Mesenchymal stem cell (in vitro differentiated cells and primary cell): ENCODE data around the gene MAPKAPK2.

ENCODE experiments used
- DNase-seq: peaks from one replicate; pipeline ENCODE4 v3.0.0-alpha.2; 2013
- H2AFZ ChIP-seq: one replicate; pipeline ENCODE4 v1.6.1; 2013; ENCODE audit warnings: low read depth, mild to moderate bottlenecking, control low read depth, inconsistent platforms, low read length, moderate library complexity
- H2AK5ac ChIP-seq: 2 replicates; pipeline ENCODE4 v1.6.1; 2013; ENCODE audit warnings: low read length, moderate library complexity, mild to moderate bottlenecking, inconsistent platforms; ENCODE audit not compliant: severe bottlenecking
- H2BK120ac ChIP-seq: one replicate; pipeline ENCODE4 v1.6.1; 2013; ENCODE audit warnings: low read depth, mild to moderate bottlenecking, inconsistent platforms, low read length, moderate library complexity
- H2BK12ac ChIP-seq, 2 experiments: one replicate each; pipeline ENCODE4 v1.6.1; 2013; ENCODE audit warnings: inconsistent platforms in 2 of 2, low read length in 2 of 2, mild to moderate bottlenecking in 2 of 2, moderate library complexity in 2 of 2, control low read depth in 1 of 2
- H2BK15ac ChIP-seq: one replicate; pipeline ENCODE4 v1.6.1; 2013; ENCODE audit warnings: mild to moderate bottlenecking, low read depth, inconsistent platforms; ENCODE audit not compliant: poor library complexity, severe bottlenecking
- H2BK5ac ChIP-seq: 2 replicates; pipeline ENCODE4 v1.6.1; 2013; ENCODE audit warnings: low read depth, mild to moderate bottlenecking, low read length, control low read depth, inconsistent platforms; ENCODE audit not compliant: poor library complexity, severe bottlenecking
- H3K14ac ChIP-seq, 2 experiments: one replicate each; pipeline ENCODE4 v1.6.1; 2013; ENCODE audit warnings: inconsistent platforms in 2 of 2, low read length in 2 of 2, control low read depth in 1 of 2, mild to moderate bottlenecking in 1 of 2, moderate library complexity in 1 of 2
- H3K18ac ChIP-seq, 2 experiments: one replicate each; pipeline ENCODE4 v1.6.1; 2013; ENCODE audit warnings: inconsistent platforms in 2 of 2, low read length in 2 of 2, control low read depth in 1 of 2, low read depth in 1 of 2, mild to moderate bottlenecking in 1 of 2
- H3K23ac ChIP-seq, 2 experiments: one replicate each; pipeline ENCODE4 v1.6.1; 2013; ENCODE audit warnings: inconsistent platforms in 2 of 2, low read length in 2 of 2, mild to moderate bottlenecking in 2 of 2, moderate library complexity in 2 of 2, control low read depth in 1 of 2
- H3K27ac ChIP-seq: 2 replicates; pipeline ENCODE4 v1.5.1; 2013; ENCODE audit warnings: mild to moderate bottlenecking, moderate library complexity, low read length, control low read depth, inconsistent platforms; ENCODE audit not compliant: poor library complexity, severe bottlenecking
- H3K27me3 ChIP-seq, 2 experiments: 2 replicates each; pipeline versions ENCODE4 v1.6.1 to v1.7.0; 2013; ENCODE audit warnings: low read length in 2 of 2, mild to moderate bottlenecking in 2 of 2, moderate library complexity in 2 of 2, control low read depth in 1 of 2, inconsistent platforms in 1 of 2; ENCODE audit not compliant: control insufficient read depth in 1 of 2, insufficient read depth in 1 of 2
- H3K36me3 ChIP-seq, 2 experiments: 2 replicates each; pipeline versions ENCODE4 v1.6.1 to v1.7.0; 2013; ENCODE audit warnings: low read length in 2 of 2, control low read depth in 1 of 2, inconsistent platforms in 1 of 2, low read depth in 1 of 2, mild to moderate bottlenecking in 1 of 2; ENCODE audit not compliant: insufficient read depth in 2 of 2, control insufficient read depth in 1 of 2
- H3K4ac ChIP-seq, 2 experiments: one replicate each; pipeline ENCODE4 v1.6.1; 2013; ENCODE audit warnings: inconsistent platforms in 2 of 2, low read length in 2 of 2, mild to moderate bottlenecking in 2 of 2, moderate library complexity in 2 of 2, control low read depth in 1 of 2, low read depth in 1 of 2
- H3K4me1 ChIP-seq: 2 replicates; pipeline ENCODE4 v1.6.1; 2013; ENCODE audit warnings: low read depth, low read length, control low read depth; ENCODE audit not compliant: control insufficient read depth, insufficient read depth
- H3K4me2 ChIP-seq: 2 replicates; pipeline ENCODE4 v1.6.1; 2013; ENCODE audit warnings: low read length, mild to moderate bottlenecking, inconsistent platforms; ENCODE audit not compliant: poor library complexity, severe bottlenecking
- H3K4me3 ChIP-seq, 2 experiments: 2 replicates each; pipeline versions ENCODE4 v1.5.1 to v1.7.0; 2013; ENCODE audit warnings: low read length in 2 of 2, mild to moderate bottlenecking in 2 of 2, control low read depth in 1 of 2, low read depth in 1 of 2; ENCODE audit not compliant: insufficient read depth in 1 of 2
- H3K79me1 ChIP-seq: replicated peaks from 2 replicates; pipeline ENCODE4 v1.6.1; 2013; ENCODE audit warnings: mild to moderate bottlenecking, control low read depth, low read length, inconsistent platforms; ENCODE audit not compliant: poor library complexity, severe bottlenecking
- H3K9ac ChIP-seq: 2 replicates; pipeline ENCODE4 v1.7.0; 2013; ENCODE audit warnings: mild to moderate bottlenecking, low read length, moderate library complexity
- H3K9me3 ChIP-seq: 2 replicates; pipeline ENCODE4 v1.7.0; 2013; ENCODE audit warnings: mild to moderate bottlenecking, low read length; ENCODE audit not compliant: control insufficient read depth
- H4K8ac ChIP-seq: one replicate; pipeline ENCODE4 v1.6.1; 2013; ENCODE audit warnings: inconsistent platforms, mild to moderate bottlenecking, low read length, moderate library complexity
- H4K91ac ChIP-seq: one replicate; pipeline ENCODE4 v1.6.1; 2013; ENCODE audit warnings: mild to moderate bottlenecking, low read length, inconsistent platforms
- WGBS: methylation state at CpG from one replicate; pipeline ENCODE4 v1.1.7; 2013; ENCODE audit warnings: mixed read lengths; 5-methylcytosine and 5-hydroxymethylcytosine counted together

The MAPKAPK2 gene

DNA sequence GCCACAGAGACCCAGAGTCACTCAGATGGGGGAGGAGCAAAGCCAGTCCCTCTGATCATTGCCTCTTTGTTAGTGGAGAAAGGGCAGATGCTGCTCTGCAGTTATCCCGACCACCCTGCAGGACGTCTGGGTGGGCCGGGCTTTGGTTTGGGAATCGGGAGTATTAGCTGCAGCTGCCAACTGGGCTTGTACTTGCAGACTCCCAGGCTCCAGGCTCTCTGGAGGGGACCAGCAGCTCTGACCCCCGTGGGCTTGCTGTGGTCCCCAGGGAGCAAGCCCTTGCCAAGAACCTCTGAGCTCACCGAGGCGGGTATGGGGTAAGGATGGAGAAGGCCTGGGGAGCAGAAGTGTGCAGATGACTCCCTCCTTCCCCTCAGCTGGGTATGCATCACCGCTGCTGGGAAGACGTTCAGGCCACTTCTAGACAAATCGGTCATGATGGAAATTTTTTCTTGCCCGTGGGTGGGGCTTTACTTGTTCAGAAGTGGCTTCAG, 21.6 kb downstream of the MAPKAPK2 start:
- peak overlapping the region; percentile 4 for H3K4me2 ChIP-seq
- peak overlapping the region; percentile 0 for H2AK5ac ChIP-seq
- no peak overlapping the region for H2BK12ac ChIP-seq

DNA sequence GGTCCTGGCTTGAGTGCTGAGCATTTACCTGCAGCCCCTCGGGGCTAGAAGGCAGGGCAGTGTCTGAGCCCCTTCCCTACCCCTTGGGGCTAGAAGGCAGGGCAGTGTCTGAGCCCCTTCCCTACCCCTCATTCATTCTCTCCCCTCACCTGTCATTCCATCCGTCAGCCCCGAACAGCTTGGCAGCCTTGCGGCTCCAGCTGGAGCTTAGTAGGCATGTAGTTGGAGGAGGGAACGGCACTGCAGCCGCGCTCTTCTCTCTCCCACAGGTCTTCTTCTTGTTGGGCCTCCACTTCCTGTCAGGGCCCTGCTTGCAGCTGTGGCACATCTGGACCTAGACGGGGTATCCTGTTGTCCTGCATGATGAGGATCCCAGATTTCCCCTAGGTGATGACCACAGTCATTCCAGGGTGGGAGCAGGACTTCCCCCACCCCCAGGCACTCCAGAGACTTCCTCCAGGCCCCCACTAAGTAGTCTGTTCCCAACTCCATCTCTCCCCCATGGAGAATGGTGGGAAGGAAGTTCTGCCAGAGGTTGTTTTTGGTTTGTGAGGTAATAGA, 22.2 kb downstream of the MAPKAPK2 start:
- Histone ChIP-seq H2BK5ac (peak overlapping the region; percentile 9), H3K18ac (peak overlapping the region; percentile 45 to 69), H2AFZ (no peak overlapping the region), H3K23ac (no peak overlapping the region), H3K27ac (no peak overlapping the region), H2AK5ac (peak overlapping the region; percentile 86), H3K14ac (peak overlapping the region in 1 of 2 experiments; percentile 63), H3K27me3 (no peaks in the 10 kb centered on the region), H3K36me3 (peaks cover 3 to 4% of the 10 kb centered on the region in 2 experiments), H2BK12ac (peak overlapping the region in 1 of 2 experiments; percentile 67), H3K4ac (no peak overlapping the region), H3K79me1 (peaks cover 3% of the 10 kb centered on the region), H3K9ac (peak overlapping the region; percentile 76), H3K9me3 (no peaks in the 10 kb centered on the region), H3K4me1 (peaks cover 43% of the 10 kb centered on the region), H2BK120ac (no peak overlapping the region), H3K4me2 (no peak overlapping the region), H3K4me3 (peak overlapping the region in 1 of 2 experiments; percentile 67), H4K8ac (peak overlapping the region; percentile 2), H4K91ac (no peak overlapping the region), H2BK15ac (no peak overlapping the region)
- no peak for DNase-seq
- WGBS = 86% methylated on average over 8 of the region's 8 CpGs

More for the DNA sequence above, 21.6 kb downstream of the MAPKAPK2 start:
- Histone ChIP-seq H3K36me3 (peaks cover 3 to 4% of the 10 kb centered on the region in 2 experiments), H3K4ac (no peak overlapping the region), H3K27me3 (no peaks in the 10 kb centered on the region), H2BK5ac (no peak overlapping the region), H4K8ac (no peak overlapping the region), H3K18ac (no peak overlapping the region), H2BK120ac (no peak overlapping the region), H3K4me3 (peak overlapping the region in 1 of 2 experiments; percentile 67), H3K23ac (no peak overlapping the region), H3K9ac (peak overlapping the region; percentile 82), H3K79me1 (peaks cover 3% of the 10 kb centered on the region), H2BK15ac (no peak overlapping the region), H3K27ac (no peak overlapping the region), H2AFZ (no peak overlapping the region), H3K9me3 (no peaks in the 10 kb centered on the region), H4K91ac (no peak overlapping the region), H3K14ac (no peak overlapping the region), H3K4me1 (peaks cover 43% of the 10 kb centered on the region)
- DNase-seq = peak; percentile 83
- WGBS = 69% methylated on average over 11 of the region's 11 CpGs

GRCh38 chr1:206708058-206708457, 23.4 kb downstream of the MAPKAPK2 start:
- no peak overlapping the region for H2AFZ ChIP-seq
- peaks cover 3% of the 10 kb centered on the region for H3K79me1 ChIP-seq
- H4K8ac ChIP-seq = no peak overlapping the region
- no peak overlapping the region for H2BK5ac ChIP-seq
- H3K4ac ChIP-seq = no peak overlapping the region
- H2BK15ac ChIP-seq = no peak overlapping the region
- no peak overlapping the region for H4K91ac ChIP-seq
- H2BK12ac ChIP-seq = no peak overlapping the region
- peak overlapping the region; percentile 3 for H3K4me2 ChIP-seq
- no peaks in the 10 kb centered on the region for H3K9me3 ChIP-seq
- H3K9ac ChIP-seq = peak overlapping the region; percentile 76
- peak overlapping the region; percentile 11 for H3K27ac ChIP-seq
- H3K4me1 ChIP-seq = peaks cover 42% of the 10 kb centered on the region
- no peak overlapping the region for H3K14ac ChIP-seq
- H3K18ac ChIP-seq = peak overlapping the region in 1 of 2 experiments; percentile 18
- no peak overlapping the region for H3K23ac ChIP-seq
- no peak for DNase-seq
- H3K36me3 ChIP-seq = peaks cover 0 to 3% of the 10 kb centered on the region in 2 experiments
- no peak overlapping the region for H2AK5ac ChIP-seq
- 79% methylated on average over 2 of the region's 2 CpGs for WGBS
- H3K27me3 ChIP-seq = no peaks in the 10 kb centered on the region
- no peak overlapping the region for H2BK120ac ChIP-seq
- H3K4me3 ChIP-seq = no peak overlapping the region

GRCh38 chr1:206708882-206709281, 24.2 kb downstream of the MAPKAPK2 start:
- no peak overlapping the region for H2BK12ac ChIP-seq
- peak overlapping the region; percentile 59 for H3K27ac ChIP-seq
- no peak overlapping the region for H2BK5ac ChIP-seq
- no peaks in the 10 kb centered on the region for H3K9me3 ChIP-seq
- no peak overlapping the region for H2AK5ac ChIP-seq
- no peak for DNase-seq
- H3K36me3 ChIP-seq = peaks cover 0 to 3% of the 10 kb centered on the region in 2 experiments
- H3K9ac ChIP-seq = peak overlapping the region; percentile 8
- no peak overlapping the region for H2BK120ac ChIP-seq
- peaks cover 41% of the 10 kb centered on the region for H3K4me1 ChIP-seq
- no peak overlapping the region for H3K14ac ChIP-seq
- H4K8ac ChIP-seq = no peak overlapping the region
- no peak overlapping the region for H3K23ac ChIP-seq
- H2BK15ac ChIP-seq = no peak overlapping the region
- H3K4me3 ChIP-seq = no peak overlapping the region
- H3K79me1 ChIP-seq = peaks cover 5% of the 10 kb centered on the region
- no peak overlapping the region for H4K91ac ChIP-seq
- 83% methylated on average over 1 of the region's 2 CpGs for WGBS
- H3K18ac ChIP-seq = no peak overlapping the region
- H3K27me3 ChIP-seq = no peaks in the 10 kb centered on the region
- no peak overlapping the region for H2AFZ ChIP-seq
- peak overlapping the region; percentile 31 for H3K4me2 ChIP-seq
- H3K4ac ChIP-seq = no peak overlapping the region
